Measurements from ENCODE around the gene CCDC97.
A peak's percentile ranks its signal among the peaks of the same experiment; 100 is the strongest.
"Not testable (repeated sequence)": the region's sequence is repeated elsewhere in the genome, so short reads cannot be mapped to it uniquely, and the experiment has no call there.

CCDC97 gene

DNA sequence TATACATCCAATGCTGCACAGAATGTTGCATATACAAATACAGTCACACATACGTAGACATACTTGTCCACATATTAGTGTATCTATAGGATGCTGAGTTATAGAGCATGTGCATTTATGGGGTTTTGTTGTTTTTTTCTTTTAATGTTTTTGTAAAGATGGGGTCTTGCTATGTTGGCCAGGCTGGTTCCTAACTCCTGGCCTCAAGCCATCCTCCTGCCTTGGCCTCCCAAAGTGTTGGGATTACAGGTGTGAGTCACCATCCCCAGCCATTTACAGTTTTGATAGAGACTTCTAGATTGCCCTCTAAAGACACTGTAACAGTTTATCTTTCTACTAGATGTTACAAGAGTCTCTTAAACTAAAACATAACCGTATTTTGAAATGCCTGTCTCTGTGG, 31.5 kb upstream of the CCDC97 start:
- Mint-ChIP-seq H3K36me3 (ENCODE audit: insufficient read depth) (peaks cover 91% of the 10 kb centered on the region), H3K4me1 (peaks cover 6% of the 10 kb centered on the region), H3K27me3 (no peaks in the 10 kb centered on the region), H3K9me3 (no peaks in the 10 kb centered on the region), H3K4me3 (no peak overlapping the region), H3K27ac (ENCODE audit: low read depth) (no peak overlapping the region)
- no peak for DNase-seq (ENCODE audit: low spot score in 2 of 2)
- ATAC-seq (replicated peaks; ENCODE audit: extremely low read depth, poor library complexity, severe bottlenecking): no peak

DNA sequence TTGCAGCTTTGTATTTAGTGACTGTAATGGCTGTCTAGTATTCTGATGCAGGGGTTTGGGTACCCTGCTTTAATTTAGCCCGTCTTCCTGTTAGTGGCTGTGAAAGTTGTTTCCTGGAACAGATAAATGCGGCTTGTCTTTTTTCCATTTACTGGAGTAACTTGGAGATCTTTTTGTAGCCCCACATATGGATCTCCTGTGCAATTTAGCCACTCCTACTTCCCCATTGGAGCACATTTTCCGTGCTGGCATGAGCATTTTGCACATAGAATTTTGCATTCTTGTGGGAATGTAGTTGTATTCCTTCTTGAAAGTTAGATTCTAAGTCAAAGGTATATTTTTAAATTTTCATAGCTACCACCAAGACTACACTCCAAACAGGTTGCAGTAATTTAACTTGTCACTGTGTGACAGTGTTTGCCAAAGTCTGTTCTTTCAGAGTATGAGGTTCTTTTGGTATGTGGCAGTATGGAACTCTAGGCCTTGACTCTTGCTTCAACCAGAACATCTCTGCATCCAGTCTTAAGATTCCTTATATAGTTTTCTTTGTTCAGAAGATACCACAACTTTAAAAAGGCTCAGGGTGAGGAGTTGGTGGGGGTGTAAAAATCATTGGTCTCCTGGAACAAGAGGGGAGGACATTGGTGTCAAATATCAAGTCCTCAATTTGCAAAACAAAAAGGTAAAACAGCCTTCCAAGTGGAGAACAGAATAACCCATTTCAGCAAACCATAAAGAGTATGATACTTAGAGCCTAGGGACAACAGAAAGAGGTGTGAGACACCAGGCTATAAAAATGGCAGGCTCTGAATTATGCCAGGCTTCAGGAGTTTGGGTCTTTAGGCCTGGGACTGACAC, 21.1 kb upstream of the CCDC97 start:
- no peak for ATAC-seq (replicated peaks; ENCODE audit: extremely low read depth, poor library complexity, severe bottlenecking)
- Mint-ChIP-seq H3K4me3 (no peak overlapping the region), H3K27ac (ENCODE audit: low read depth) (no peak overlapping the region), H3K9me3 (no peaks in the 10 kb centered on the region), H3K36me3 (ENCODE audit: insufficient read depth) (peaks cover 87% of the 10 kb centered on the region), H3K27me3 (no peaks in the 10 kb centered on the region), H3K4me1 (no peaks in the 10 kb centered on the region)
- no peak for DNase-seq (ENCODE audit: low spot score in 2 of 2)

DNA sequence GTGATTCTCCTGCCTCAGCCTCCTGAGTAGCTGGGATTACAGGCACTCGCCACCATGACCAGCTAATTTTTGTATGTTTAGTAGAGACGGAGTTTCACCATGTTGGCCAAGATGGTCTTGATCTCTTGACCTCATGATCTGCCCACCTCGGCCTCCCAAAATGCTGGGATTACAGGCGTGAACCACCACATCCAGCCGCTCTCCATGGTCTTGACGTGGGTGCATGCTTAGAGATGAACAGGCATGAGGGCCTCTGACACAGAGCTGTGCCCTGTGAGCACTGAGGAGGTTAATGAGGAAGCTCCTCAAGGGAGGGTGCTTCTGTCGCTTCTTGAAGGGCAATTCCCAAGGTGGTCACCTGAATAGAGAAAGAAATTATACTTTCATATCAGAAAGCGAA, 20.2 kb upstream of the CCDC97 start:
- not testable (repeated sequence) for H3K27ac Mint-ChIP-seq (ENCODE audit: low read depth); H3K9me3 Mint-ChIP-seq; ATAC-seq (replicated peaks; ENCODE audit: extremely low read depth, poor library complexity, severe bottlenecking); H3K27me3 Mint-ChIP-seq; H3K4me3 Mint-ChIP-seq; DNase-seq (ENCODE audit: low spot score in 2 of 2); H3K4me1 Mint-ChIP-seq
- H3K36me3 Mint-ChIP-seq (ENCODE audit: insufficient read depth): peaks cover 88% of the 10 kb centered on the region

DNA sequence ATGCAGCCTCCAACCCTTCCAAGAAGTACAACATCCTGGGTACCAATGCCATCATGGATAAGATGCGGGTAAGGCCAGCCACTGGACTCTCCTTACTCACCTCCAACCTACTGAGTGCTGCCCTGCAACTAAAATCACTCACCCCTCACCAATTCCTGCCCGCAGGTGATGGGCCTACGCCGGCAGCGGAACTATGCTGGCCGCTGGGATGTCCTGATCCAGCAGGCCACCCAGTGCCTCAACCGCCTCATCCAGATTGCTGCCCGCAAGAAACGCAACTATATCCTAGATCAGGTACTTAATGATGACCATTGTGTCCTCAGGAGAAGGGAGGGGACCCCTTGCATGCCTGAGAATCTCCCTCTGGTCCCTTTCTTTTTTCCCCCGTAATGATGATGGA, 15.6 kb upstream of the CCDC97 start:
- peaks cover 85% of the 10 kb centered on the region for H3K36me3 Mint-ChIP-seq (ENCODE audit: insufficient read depth)

DNA sequence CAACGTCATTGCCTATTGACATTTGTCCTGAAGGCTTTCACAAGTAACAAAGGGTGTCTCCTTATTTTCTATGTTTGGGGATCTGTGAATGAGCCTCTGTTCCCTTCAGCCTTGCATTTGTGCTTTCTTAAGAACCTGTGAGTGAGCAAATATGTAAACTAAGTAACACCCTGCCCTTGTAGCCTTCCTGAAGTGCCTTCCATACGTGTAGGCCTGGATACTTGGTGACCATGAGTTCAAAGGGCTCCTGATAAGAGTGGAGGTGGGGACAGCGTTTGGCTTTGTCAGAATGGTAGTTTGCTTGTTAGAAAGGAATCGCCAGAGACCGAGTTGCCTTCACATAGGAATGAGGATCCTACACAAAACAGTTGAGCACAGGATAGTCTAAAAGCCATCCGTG, 14.5 kb upstream of the CCDC97 start:
- H3K27ac Mint-ChIP-seq (ENCODE audit: low read depth): peak overlapping the region; percentile 94
- DNase-seq (ENCODE audit: low spot score in 2 of 2) (no peak), ATAC-seq (replicated peaks; ENCODE audit: extremely low read depth, poor library complexity, severe bottlenecking) (no peak)
- H3K9me3 Mint-ChIP-seq: no peaks in the 10 kb centered on the region
- H3K27me3 Mint-ChIP-seq: no peaks in the 10 kb centered on the region
- H3K4me3 Mint-ChIP-seq: no peak overlapping the region
- peaks cover 60% of the 10 kb centered on the region for H3K4me1 Mint-ChIP-seq
- H3K36me3 Mint-ChIP-seq (ENCODE audit: insufficient read depth): peaks cover 85% of the 10 kb centered on the region

More for the DNA sequence above, 15.6 kb upstream of the CCDC97 start:
- H3K27ac Mint-ChIP-seq (ENCODE audit: low read depth): peak overlapping the region; percentile 50
- DNase-seq (ENCODE audit: low spot score in 2 of 2) (no peak), ATAC-seq (replicated peaks; ENCODE audit: extremely low read depth, poor library complexity, severe bottlenecking) (no peak)
- H3K4me3 Mint-ChIP-seq: no peak overlapping the region
- no peaks in the 10 kb centered on the region for H3K9me3 Mint-ChIP-seq
- H3K27me3 Mint-ChIP-seq: no peaks in the 10 kb centered on the region
- H3K4me1 Mint-ChIP-seq: peaks cover 48% of the 10 kb centered on the region

DNA sequence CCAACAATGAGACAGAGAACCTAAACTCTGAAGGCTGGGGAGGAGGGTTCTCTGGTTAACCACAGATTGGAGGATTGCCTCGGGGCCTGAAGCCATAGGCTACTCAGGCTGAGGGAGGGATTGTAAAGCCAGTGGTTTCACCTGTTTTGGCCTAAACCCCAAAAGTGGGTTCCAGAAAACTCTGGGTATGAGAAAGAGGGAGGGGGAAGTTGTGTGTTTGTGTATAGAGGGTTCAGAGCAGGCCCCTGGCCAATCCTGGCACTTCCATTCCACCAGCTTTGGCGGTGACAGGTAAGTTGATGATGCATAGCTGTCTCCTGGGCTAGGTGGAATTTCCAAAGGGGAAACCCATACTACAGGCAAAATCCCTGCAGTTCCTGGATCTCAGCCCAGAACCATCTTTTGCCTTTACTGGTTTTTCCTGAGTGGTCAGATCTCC, 13.5 kb upstream of the CCDC97 start:
- DNase-seq (ENCODE audit: low spot score in 2 of 2) (no peak), ATAC-seq (replicated peaks; ENCODE audit: extremely low read depth, poor library complexity, severe bottlenecking) (no peak)
- H3K4me1 Mint-ChIP-seq: peaks cover 67% of the 10 kb centered on the region
- no peaks in the 10 kb centered on the region for H3K9me3 Mint-ChIP-seq
- no peaks in the 10 kb centered on the region for H3K27me3 Mint-ChIP-seq
- peak overlapping the region; percentile 94 for H3K27ac Mint-ChIP-seq (ENCODE audit: low read depth)
- peaks cover 80% of the 10 kb centered on the region for H3K36me3 Mint-ChIP-seq (ENCODE audit: insufficient read depth)
- peak overlapping the region; percentile 37 for H3K4me3 Mint-ChIP-seq

DNA sequence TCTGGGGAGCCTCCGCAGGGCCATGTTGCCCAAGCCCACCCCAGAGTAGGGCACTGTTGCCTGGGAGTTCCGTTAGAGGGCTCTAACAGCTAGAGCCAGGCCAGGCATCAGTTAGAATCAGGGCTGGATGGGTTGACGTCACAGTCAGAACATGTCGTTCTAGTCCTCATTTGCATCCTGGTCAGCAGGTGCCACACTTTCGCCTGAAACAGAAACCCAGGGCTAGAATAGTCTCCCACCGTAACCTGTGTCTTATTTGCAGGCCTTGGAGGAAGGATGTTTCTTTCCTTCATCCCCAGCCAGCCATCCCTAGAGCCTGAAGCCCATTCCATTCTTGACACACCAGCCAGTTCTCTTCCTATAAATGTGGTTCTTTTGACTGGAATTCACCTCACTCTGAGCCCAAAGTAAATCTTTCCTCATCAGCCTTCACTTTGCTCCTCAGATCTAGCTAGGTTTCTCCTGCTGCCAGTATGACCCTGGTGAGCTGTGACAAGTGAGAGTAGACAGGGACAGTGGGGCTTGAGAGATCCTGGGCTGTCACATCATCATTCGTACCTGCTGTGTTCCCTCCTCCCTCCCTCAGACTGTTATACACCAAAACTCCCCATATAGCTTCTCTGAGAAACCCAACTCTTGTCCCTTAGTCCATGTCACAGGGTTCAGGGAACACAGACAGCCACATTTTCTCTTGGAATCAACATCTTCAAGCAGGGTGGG, 12.2 kb upstream of the CCDC97 start:
- DNase-seq (ENCODE audit: low spot score in 2 of 2) (no peak), ATAC-seq (replicated peaks; ENCODE audit: extremely low read depth, poor library complexity, severe bottlenecking) (peak; percentile 22)
- H3K4me1 Mint-ChIP-seq: peaks cover 79% of the 10 kb centered on the region
- peaks cover 76% of the 10 kb centered on the region for H3K36me3 Mint-ChIP-seq (ENCODE audit: insufficient read depth)
- no peaks in the 10 kb centered on the region for H3K27me3 Mint-ChIP-seq
- no peaks in the 10 kb centered on the region for H3K9me3 Mint-ChIP-seq
- H3K4me3 Mint-ChIP-seq: peak overlapping the region; percentile 21
- peak overlapping the region; percentile 94 for H3K27ac Mint-ChIP-seq (ENCODE audit: low read depth)

DNA sequence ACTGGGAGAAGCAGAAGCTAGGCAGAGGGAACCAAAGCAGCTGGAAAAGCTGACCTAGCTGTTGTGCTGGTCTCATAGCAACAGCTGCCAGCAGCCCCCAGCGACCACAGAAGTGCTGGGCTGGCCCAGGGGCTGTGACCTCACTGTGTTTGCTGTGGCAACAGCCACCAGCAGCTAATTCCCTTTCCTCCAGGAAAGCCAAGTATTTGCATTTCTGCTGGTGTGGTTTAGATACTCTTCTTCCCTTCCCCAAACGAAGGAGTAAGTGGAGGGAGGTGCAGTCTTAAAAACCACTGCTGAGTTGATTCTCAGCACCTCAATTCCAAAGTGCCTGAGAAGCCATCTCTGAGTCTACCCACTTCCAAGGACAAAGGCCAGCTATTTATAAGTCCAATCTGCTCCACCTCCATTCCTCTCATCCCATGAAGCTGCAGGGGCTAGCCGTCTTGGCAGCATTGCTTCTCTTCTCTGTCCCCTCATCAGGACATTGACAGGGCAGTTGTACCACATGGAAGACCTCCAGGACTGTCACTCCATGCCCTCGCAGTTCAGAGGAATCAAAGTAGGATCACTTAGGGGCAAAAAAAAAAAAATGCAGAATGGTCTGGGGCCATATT, 11.5 kb upstream of the CCDC97 start:
- H3K4me1 Mint-ChIP-seq: peaks cover 85% of the 10 kb centered on the region
- DNase-seq (ENCODE audit: low spot score in 2 of 2) (peak; percentile 45), ATAC-seq (replicated peaks; ENCODE audit: extremely low read depth, poor library complexity, severe bottlenecking) (peak; percentile 13)
- H3K36me3 Mint-ChIP-seq (ENCODE audit: insufficient read depth): peaks cover 76% of the 10 kb centered on the region
- no peaks in the 10 kb centered on the region for H3K9me3 Mint-ChIP-seq
- H3K4me3 Mint-ChIP-seq: peak overlapping the region; percentile 21
- peak overlapping the region; percentile 94 for H3K27ac Mint-ChIP-seq (ENCODE audit: low read depth)
- H3K27me3 Mint-ChIP-seq: no peaks in the 10 kb centered on the region

DNA sequence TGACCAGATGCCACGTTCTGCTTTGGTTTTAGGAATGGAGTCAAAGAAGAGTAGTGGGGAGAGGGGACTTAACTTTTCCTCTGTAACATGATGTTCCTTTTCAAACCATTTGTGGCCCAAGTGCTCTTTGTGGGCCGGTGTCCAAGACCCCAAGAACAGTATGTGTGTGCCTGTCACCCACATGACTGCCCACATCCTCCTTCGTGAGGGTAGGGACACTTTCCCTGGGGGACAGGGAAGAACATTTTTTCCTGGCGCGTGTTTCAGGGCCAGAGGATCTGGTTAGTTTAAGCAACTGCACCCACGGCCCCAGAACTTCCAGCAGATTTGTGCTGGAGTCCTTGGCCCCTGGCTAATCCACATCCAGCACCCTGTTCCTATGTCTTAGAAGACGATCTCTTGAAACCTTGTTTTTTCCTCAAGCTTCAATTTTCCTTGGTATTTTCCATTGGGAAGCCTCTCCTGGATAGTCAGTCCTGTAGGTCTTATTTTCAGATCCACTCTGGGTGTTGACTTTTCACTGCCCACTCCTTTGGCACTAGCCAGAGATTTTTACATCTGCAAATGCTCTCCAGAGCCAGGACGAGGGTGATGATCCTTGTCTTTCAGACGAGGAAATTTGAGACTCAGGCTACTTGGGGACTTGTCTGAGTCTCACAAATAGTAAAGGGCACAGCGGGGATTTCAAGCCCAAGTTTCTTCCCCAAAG, 10.8 kb upstream of the CCDC97 start:
- peak overlapping the region; percentile 23 for H3K4me3 Mint-ChIP-seq
- no peak for ATAC-seq (replicated peaks; ENCODE audit: extremely low read depth, poor library complexity, severe bottlenecking)
- no peaks in the 10 kb centered on the region for H3K27me3 Mint-ChIP-seq
- H3K4me1 Mint-ChIP-seq: peaks cover 92% of the 10 kb centered on the region
- H3K9me3 Mint-ChIP-seq: no peaks in the 10 kb centered on the region
- no peak for DNase-seq (ENCODE audit: low spot score in 2 of 2)
- H3K36me3 Mint-ChIP-seq (ENCODE audit: insufficient read depth): peaks cover 77% of the 10 kb centered on the region
- peak overlapping the region; percentile 94 for H3K27ac Mint-ChIP-seq (ENCODE audit: low read depth)

DNA sequence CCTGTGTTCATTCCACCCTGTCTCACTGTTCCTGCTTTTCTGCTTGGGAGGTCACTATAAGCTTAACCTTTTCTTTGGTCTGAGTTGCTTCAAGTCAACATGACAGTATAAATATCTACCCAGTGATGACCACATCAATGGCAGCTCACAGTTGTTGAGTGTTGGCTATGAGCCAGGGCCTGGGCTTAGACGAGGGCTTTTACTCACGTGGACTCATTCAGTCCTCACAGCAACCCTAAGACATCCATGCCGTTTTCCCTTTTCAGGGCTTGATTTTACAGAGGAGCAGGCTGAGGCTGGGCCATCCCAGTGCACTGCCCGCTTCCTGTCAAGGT, 10.2 kb upstream of the CCDC97 start:
- DNase-seq (ENCODE audit: low spot score in 2 of 2) (no peak), ATAC-seq (replicated peaks; ENCODE audit: extremely low read depth, poor library complexity, severe bottlenecking) (no peak)
- Mint-ChIP-seq H3K27me3 (no peaks in the 10 kb centered on the region), H3K4me1 (peaks cover 92% of the 10 kb centered on the region), H3K27ac (ENCODE audit: low read depth) (peak overlapping the region; percentile 94), H3K4me3 (peak overlapping the region; percentile 23), H3K36me3 (ENCODE audit: insufficient read depth) (peaks cover 77% of the 10 kb centered on the region), H3K9me3 (no peaks in the 10 kb centered on the region)

DNA sequence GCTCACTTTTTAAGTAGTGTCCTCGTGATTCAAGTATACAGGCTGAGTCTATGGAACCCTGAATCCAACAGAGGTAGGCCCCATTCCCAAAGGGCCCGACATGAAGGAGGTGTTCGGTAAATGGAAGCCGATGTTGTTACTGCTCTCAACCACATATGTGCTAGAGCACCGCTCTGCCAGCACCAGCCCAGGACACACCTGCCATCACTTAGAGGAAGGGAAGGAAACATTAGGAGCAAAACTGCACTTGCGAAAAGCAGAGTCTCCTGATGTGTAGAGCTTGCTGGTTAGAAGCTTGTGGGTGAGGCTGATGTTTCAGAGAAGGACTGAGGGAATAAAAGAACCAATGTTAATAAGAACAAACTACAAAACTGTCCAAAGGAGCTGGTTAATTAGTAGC, 9.4 kb upstream of the CCDC97 start:
- H3K9me3 Mint-ChIP-seq: no peaks in the 10 kb centered on the region
- DNase-seq (ENCODE audit: low spot score in 2 of 2) (no peak), ATAC-seq (replicated peaks; ENCODE audit: extremely low read depth, poor library complexity, severe bottlenecking) (no peak)
- peak overlapping the region; percentile 94 for H3K27ac Mint-ChIP-seq (ENCODE audit: low read depth)
- peaks cover 74% of the 10 kb centered on the region for H3K36me3 Mint-ChIP-seq (ENCODE audit: insufficient read depth)
- H3K4me1 Mint-ChIP-seq: peaks cover 93% of the 10 kb centered on the region
- peak overlapping the region; percentile 26 for H3K4me3 Mint-ChIP-seq
- no peaks in the 10 kb centered on the region for H3K27me3 Mint-ChIP-seq

DNA sequence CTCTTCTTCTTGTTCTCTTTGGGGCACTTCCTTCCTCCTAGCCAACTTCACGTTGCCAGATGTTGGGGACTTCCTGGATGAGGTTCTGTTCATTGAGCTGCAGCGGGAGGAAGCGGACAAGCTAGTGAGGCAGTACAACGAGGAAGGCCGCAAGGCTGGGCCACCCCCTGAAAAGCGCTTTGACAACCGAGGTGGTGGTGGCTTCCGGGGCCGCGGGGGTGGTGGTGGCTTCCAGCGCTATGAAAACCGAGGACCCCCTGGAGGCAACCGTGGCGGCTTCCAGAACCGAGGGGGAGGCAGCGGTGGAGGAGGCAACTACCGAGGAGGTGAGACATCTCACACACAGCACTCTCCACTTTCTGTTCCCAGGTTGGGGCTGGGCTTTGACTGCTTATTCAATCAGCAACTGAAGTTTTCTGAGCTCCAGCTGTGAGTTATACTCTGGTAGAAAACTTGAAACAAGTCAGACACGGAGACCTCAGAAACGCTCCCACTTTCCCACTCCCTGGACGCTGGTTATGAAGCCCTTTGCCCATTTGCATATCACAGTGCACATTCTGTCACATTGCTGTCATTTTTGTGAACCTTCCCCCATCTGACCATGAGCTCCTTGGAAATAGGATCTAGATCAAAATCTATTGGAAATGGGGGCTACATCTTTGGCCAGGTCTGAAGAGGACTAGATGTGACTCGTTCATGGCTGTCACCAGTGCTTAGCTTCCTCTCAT, 7.2 kb upstream of the CCDC97 start:
- Mint-ChIP-seq H3K4me3 (peak overlapping the region; percentile 59), H3K4me1 (peaks cover 92% of the 10 kb centered on the region), H3K9me3 (no peaks in the 10 kb centered on the region), H3K36me3 (ENCODE audit: insufficient read depth) (peaks cover 76% of the 10 kb centered on the region), H3K27me3 (no peaks in the 10 kb centered on the region), H3K27ac (ENCODE audit: low read depth) (peak overlapping the region; percentile 87)
- DNase-seq (ENCODE audit: low spot score in 2 of 2) (peak; percentile 65 to 84), ATAC-seq (replicated peaks; ENCODE audit: extremely low read depth, poor library complexity, severe bottlenecking) (peak; percentile 73)

Measured in central memory CD8-positive, alpha-beta T cell (primary cell).